IMR-90 (cell line): Measurements from ENCODE around the gene MAGI2.

ENCODE experiments used
- CEBPB ChIP-seq: IDR thresholded peaks from 2 replicates; pipeline ENCODE4 v1.6.1; 2012; ENCODE audit warnings: low read depth, low read length, improper control_type of control experiment
- MAZ ChIP-seq: IDR thresholded peaks from 2 replicates; pipeline ENCODE4 v1.6.1; 2012; ENCODE audit warnings: low read depth, mild to moderate bottlenecking, low read length, improper control_type of control experiment, moderate library complexity, borderline replicate concordance
- NFE2L2 ChIP-seq: fragments of 150-350 bp; IDR thresholded peaks from 2 replicates; pipeline ENCODE4 v1.6.1; 2016; ENCODE audit warnings: low read depth, mild to moderate bottlenecking, low read length
- POLR2A ChIP-seq: IDR thresholded peaks from 2 replicates; pipeline ENCODE4 v1.6.1; 2012; ENCODE audit warnings: mild to moderate bottlenecking, low read depth, low read length
- RAD21 ChIP-seq: IDR thresholded peaks from 2 replicates; pipeline ENCODE4 v1.6.1; 2012; ENCODE audit warnings: low read length, improper control_type of control experiment
- RCOR1 ChIP-seq: IDR thresholded peaks from 2 replicates; pipeline ENCODE4 v1.6.1; 2012; ENCODE audit warnings: mild to moderate bottlenecking, low read length, improper control_type of control experiment; ENCODE audit not compliant: insufficient replicate concordance
- TF ChIP-seq, protein P1 (sequence below): conservative IDR thresholded peaks from 2 replicates; pipeline ENCODE4 v1.5.1; 2012; ENCODE audit warnings: mild to moderate bottlenecking, low read depth, low read length, improper control_type of control experiment

DNA sequence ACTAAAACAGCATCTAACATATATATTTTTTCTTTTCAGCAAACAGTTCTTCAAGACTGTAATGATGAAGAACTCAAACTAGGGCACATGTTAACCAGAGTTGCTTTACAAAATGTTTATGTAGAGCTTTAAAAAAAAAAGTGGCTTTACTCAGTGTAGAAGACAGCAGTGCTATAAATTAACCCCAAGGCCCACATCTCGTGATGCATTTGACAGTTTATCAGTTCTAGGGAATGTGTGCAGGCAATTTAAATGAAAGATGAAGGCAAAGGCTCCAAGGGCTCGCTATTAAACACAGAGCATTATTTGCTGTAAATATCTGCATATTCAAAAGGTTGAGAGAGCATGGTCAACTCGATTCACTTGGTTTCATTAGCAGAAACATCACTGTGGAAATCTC lies 558.1 kb downstream of the MAGI2 start:
- TF ChIP-seq POLR2A, result no peak
- no peak for TF ChIP-seq CEBPB
- TF ChIP-seq, protein P1, sequence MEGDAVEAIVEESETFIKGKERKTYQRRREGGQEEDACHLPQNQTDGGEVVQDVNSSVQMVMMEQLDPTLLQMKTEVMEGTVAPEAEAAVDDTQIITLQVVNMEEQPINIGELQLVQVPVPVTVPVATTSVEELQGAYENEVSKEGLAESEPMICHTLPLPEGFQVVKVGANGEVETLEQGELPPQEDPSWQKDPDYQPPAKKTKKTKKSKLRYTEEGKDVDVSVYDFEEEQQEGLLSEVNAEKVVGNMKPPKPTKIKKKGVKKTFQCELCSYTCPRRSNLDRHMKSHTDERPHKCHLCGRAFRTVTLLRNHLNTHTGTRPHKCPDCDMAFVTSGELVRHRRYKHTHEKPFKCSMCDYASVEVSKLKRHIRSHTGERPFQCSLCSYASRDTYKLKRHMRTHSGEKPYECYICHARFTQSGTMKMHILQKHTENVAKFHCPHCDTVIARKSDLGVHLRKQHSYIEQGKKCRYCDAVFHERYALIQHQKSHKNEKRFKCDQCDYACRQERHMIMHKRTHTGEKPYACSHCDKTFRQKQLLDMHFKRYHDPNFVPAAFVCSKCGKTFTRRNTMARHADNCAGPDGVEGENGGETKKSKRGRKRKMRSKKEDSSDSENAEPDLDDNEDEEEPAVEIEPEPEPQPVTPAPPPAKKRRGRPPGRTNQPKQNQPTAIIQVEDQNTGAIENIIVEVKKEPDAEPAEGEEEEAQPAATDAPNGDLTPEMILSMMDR, result no peak
- no peak for TF ChIP-seq NFE2L2
- TF ChIP-seq RCOR1, result no peak
- no peak for TF ChIP-seq RAD21
- TF ChIP-seq MAZ, result no peak
